ENCODE results near the gene PRKCE. TPM values are rescaled to one million over a fixed set of nuclear protein-coding genes. Genes with fewer than 3 reads are reported as not detected.

The PRKCE gene
- total RNA-seq, 1 donor from 2014 or later = 19.4 TPM

GRCh38 chr2:46173030-46173429 is 521.6 kb downstream of the PRKCE start:
- intact Hi-C loops (cut with micrococcal nuclease) = no loop called here

- intact Hi-C loops (cut with micrococcal nuclease) = no loop called here
Observed at GRCh38 chr2:46173636-46174250, 522.3 kb downstream of the PRKCE start.

GRCh38 chr2:46174345-46175170 is 523.1 kb downstream of the PRKCE start:
- intact Hi-C loops (cut with micrococcal nuclease) = loop anchor here (5.0 kb wide), 1 partner anchor 123 kb away; the partner anchor contains the start of gene EPAS1

- intact Hi-C loops (cut with micrococcal nuclease) = loop anchor here (5.0 kb wide), 1 partner anchor 122 kb away; the partner anchor contains the start of gene EPAS1
Observed at GRCh38 chr2:46175419-46175818, 523.9 kb downstream of the PRKCE start.

- intact Hi-C loops (cut with micrococcal nuclease) = loop anchor here (5.0 kb wide), 1 partner anchor 120 kb away; the partner anchor contains the start of gene EPAS1
Observed at GRCh38 chr2:46177461-46178089, 526.1 kb downstream of the PRKCE start.

GRCh38 chr2:46179037-46179621 is 527.7 kb downstream of the PRKCE start:
- intact Hi-C loops (cut with micrococcal nuclease) = loop anchor here (5.0 kb wide), 1 partner anchor 118 kb away; the partner anchor contains the start of gene EPAS1

GRCh38 chr2:46180189-46180588 is 528.7 kb downstream of the PRKCE start:
- intact Hi-C loops (cut with micrococcal nuclease) = no loop called here

GRCh38 chr2:46181306-46181705 is 529.8 kb downstream of the PRKCE start:
- intact Hi-C loops (cut with micrococcal nuclease) = no loop called here

- intact Hi-C loops (cut with micrococcal nuclease) = no loop called here
Observed at GRCh38 chr2:46181789-46182530, 530.5 kb downstream of the PRKCE start.

- intact Hi-C loops (cut with micrococcal nuclease) = no loop called here
Observed at GRCh38 chr2:46183426-46183825, 532.0 kb downstream of the PRKCE start.

- intact Hi-C loops (cut with micrococcal nuclease) = loop anchor here (5.0 kb wide), 2 partner anchors 52 to 177 kb away; no protein-coding TSS in a partner anchor
Observed at GRCh38 chr2:46184794-46185583, 533.5 kb downstream of the PRKCE start.

GRCh38 chr2:46187112-46187618 is 535.7 kb downstream of the PRKCE start:
- intact Hi-C loops (cut with micrococcal nuclease) = loop anchor here (5.0 kb wide), 2 partner anchors 50 to 175 kb away; no protein-coding TSS in a partner anchor

GRCh38 chr2:46188041-46188716 is 536.7 kb downstream of the PRKCE start:
- intact Hi-C loops (cut with micrococcal nuclease) = loop anchor here (5.0 kb wide), 2 partner anchors 49 to 174 kb away; no protein-coding TSS in a partner anchor

- intact Hi-C loops (cut with micrococcal nuclease) = no loop called here
Observed at GRCh38 chr2:46193356-46193755, 541.9 kb downstream of the PRKCE start.

GRCh38 chr2:46193855-46194254 is 542.4 kb downstream of the PRKCE start:
- intact Hi-C loops (cut with micrococcal nuclease) = no loop called here

GRCh38 chr2:46194856-46195255 is 543.4 kb downstream of the PRKCE start:
- intact Hi-C loops (cut with micrococcal nuclease) = no loop called here

- intact Hi-C loops (cut with micrococcal nuclease) = no loop called here
Observed at GRCh38 chr2:46195819-46196218, 544.3 kb downstream of the PRKCE start.

- intact Hi-C loops (cut with micrococcal nuclease) = no loop called here
Observed at GRCh38 chr2:46196871-46197462, 545.5 kb downstream of the PRKCE start.

- intact Hi-C loops (cut with micrococcal nuclease) = no loop called here
Observed at GRCh38 chr2:46197672-46198071, 546.2 kb downstream of the PRKCE start.

All from T-helper 2 cell treated with Interferon-gamma antibody and Interleukin-4, amounts not matched to agents 100 ng/mL and 5 ng/mL, for 36 hours (primary cell).